Heart left ventricle (tissue), 13 donors: ENCODE results near the gene ZNF100.

Experiments used
- POLR2A ChIP-seq, 2 donors: fragments of 450-650 bp; IDR thresholded peaks; one replicate each; pipeline ENCODE4 v1.6.1; 2017; ENCODE audit warnings: antibody characterized with exemption in 2 of 2, mild to moderate bottlenecking in 2 of 2, moderate library complexity in 2 of 2
- TF ChIP-seq, protein P1 (sequence below), 12 donors: fragments of 200-600 bp; sonication (generic) in 4 of 12; IDR thresholded peaks; one replicate each; pipeline versions ENCODE4 v1.5.0 to v1.8.0; 2018 to 2022; ENCODE audit warnings: antibody characterized with exemption in 12 of 12, mild to moderate bottlenecking in 5 of 12
- donor health status: ischemic (EF 13 %, LVEDD 7.1; RV severe dilation, severe dysfunction).
- donor health status: DM: no; HTN: yes; CAD: no.
- donor health status: DM: no; HTN: no; CAD: no.
- donor health status: ischemic (EF 25% LVEDD 6.9; RV normal size, moderate dysfunction).
- donor health status: ischemic (EF 25% LVEDD 5.7; RV mildly dilated, moderate dysfunction).
- donor health status: ischemic (EF 35%, LVEDD 5.7; RV mildly dilated, moderate dysfunction).
- donor health status: nonischemic (EF 11% LVEDD 7.7; RV severe dilation, severe dysfunction).
- donor health status: DM: yes; HTN: yes; CAD: no.
- donor health status: PGD.
- donor health status: ischemic (EF 29% LVEDD 5.4; RV normal size, mild dysfunction).
- donor health status: nonischemic (EF 23%, LVEDD 6.1; RV moderate dilation, normal function).

DNA sequence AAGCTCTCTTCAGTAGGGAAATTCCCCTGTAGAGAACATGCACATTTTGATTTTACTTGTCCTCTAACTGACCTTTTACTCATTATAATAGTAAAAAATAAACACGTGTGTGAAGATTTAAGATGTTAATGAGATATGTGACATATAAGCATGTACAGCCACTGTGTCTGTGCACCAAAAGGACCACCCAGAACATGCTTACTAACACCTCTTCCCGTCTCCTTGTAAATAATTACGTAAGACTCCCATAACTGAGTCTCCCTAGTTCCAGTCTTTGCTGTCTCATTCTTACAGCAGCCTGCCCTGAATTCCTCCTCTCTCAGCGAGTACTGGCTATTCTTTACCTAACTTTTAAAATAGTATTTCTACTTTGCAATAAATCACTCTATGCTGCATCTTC lies 53.6 kb downstream of the ZNF100 start:
- TF ChIP-seq, protein P1, sequence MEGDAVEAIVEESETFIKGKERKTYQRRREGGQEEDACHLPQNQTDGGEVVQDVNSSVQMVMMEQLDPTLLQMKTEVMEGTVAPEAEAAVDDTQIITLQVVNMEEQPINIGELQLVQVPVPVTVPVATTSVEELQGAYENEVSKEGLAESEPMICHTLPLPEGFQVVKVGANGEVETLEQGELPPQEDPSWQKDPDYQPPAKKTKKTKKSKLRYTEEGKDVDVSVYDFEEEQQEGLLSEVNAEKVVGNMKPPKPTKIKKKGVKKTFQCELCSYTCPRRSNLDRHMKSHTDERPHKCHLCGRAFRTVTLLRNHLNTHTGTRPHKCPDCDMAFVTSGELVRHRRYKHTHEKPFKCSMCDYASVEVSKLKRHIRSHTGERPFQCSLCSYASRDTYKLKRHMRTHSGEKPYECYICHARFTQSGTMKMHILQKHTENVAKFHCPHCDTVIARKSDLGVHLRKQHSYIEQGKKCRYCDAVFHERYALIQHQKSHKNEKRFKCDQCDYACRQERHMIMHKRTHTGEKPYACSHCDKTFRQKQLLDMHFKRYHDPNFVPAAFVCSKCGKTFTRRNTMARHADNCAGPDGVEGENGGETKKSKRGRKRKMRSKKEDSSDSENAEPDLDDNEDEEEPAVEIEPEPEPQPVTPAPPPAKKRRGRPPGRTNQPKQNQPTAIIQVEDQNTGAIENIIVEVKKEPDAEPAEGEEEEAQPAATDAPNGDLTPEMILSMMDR (IDR thresholded peaks at IDR 0.05) = no peak
- TF ChIP-seq POLR2A (IDR thresholded peaks at IDR 0.05) = no peak
